Liver (tissue), 3 donors: Measurements from ENCODE around the gene COL21A1.

Experiments used
- CTCF ChIP-seq: fragments of 150-350 bp; IDR thresholded peaks from 2 replicates; pipeline ENCODE4 v1.5.1; 2017; ENCODE audit warnings: improper control_type of control experiment, low read depth, low read length; ENCODE audit not compliant: missing input control
- EGR1 ChIP-seq, 2 donors: IDR thresholded peaks; 2 replicates each; pipeline ENCODE4 v1.6.1; 2016 to 2018; ENCODE audit warnings: antibody characterized with exemption in 2 of 2, low read depth in 2 of 2
- FOXA1 ChIP-seq: IDR thresholded peaks from 2 replicates; pipeline ENCODE4 v1.6.1; 2016; ENCODE audit warnings: antibody characterized with exemption
- FOXA2 ChIP-seq: IDR thresholded peaks from 2 replicates; pipeline ENCODE4 v1.6.1; 2016; ENCODE audit warnings: antibody characterized with exemption
- GABPA ChIP-seq, 2 donors: IDR thresholded peaks in 1 of 2; conservative IDR thresholded peaks in 1 of 2; 2 replicates each; pipeline ENCODE4 v1.6.1; 2016; ENCODE audit warnings: antibody characterized with exemption in 2 of 2, mild to moderate bottlenecking in 1 of 2, moderate library complexity in 1 of 2
- JUND ChIP-seq, 2 donors: IDR thresholded peaks; 2 replicates each; pipeline ENCODE4 v1.6.1; 2016; ENCODE audit warnings: antibody characterized with exemption in 2 of 2
- MAX ChIP-seq: IDR thresholded peaks from 2 replicates; pipeline ENCODE4 v1.6.1; 2016; ENCODE audit warnings: antibody characterized with exemption
- RAD21 ChIP-seq, 2 donors: IDR thresholded peaks; 2 replicates each; pipeline ENCODE4 v1.6.1; 2016; ENCODE audit warnings: antibody characterized with exemption in 2 of 2, mild to moderate bottlenecking in 2 of 2
- RXRA ChIP-seq, 2 donors: IDR thresholded peaks; 2 replicates each; pipeline ENCODE4 v1.6.1; 2017 to 2018; ENCODE audit warnings: antibody characterized with exemption in 2 of 2, mild to moderate bottlenecking in 1 of 2
- TAF1 ChIP-seq: conservative IDR thresholded peaks from 2 replicates; pipeline ENCODE4 v1.6.1; 2016; ENCODE audit warnings: antibody characterized with exemption, mild to moderate bottlenecking
- YY1 ChIP-seq: IDR thresholded peaks from 2 replicates; pipeline ENCODE4 v1.6.1; 2016; ENCODE audit warnings: antibody characterized with exemption, mild to moderate bottlenecking
- TF ChIP-seq, protein P1 (sequence below): IDR thresholded peaks from 2 replicates; pipeline ENCODE4 v1.6.1; 2016; ENCODE audit warnings: antibody characterized with exemption, mild to moderate bottlenecking
- TF ChIP-seq, protein P2 (sequence below): IDR thresholded peaks from 2 replicates; pipeline ENCODE4 v1.6.1; 2016; ENCODE audit warnings: antibody characterized with exemption
- TF ChIP-seq, protein P3 (sequence below): IDR thresholded peaks from 2 replicates; pipeline ENCODE4 v1.6.1; 2016; ENCODE audit warnings: antibody characterized with exemption
- donor health status: healthy.
- donor health status: healthy.

GRCh38 chr6:56231827-56232226, 15.6 kb downstream of the COL21A1 start:
- TF ChIP-seq FOXA2, result no peak
- TF ChIP-seq RAD21 (IDR thresholded peaks at IDR 0.05), result no peak
- no peak for TF ChIP-seq CTCF
- TF ChIP-seq, protein P1, sequence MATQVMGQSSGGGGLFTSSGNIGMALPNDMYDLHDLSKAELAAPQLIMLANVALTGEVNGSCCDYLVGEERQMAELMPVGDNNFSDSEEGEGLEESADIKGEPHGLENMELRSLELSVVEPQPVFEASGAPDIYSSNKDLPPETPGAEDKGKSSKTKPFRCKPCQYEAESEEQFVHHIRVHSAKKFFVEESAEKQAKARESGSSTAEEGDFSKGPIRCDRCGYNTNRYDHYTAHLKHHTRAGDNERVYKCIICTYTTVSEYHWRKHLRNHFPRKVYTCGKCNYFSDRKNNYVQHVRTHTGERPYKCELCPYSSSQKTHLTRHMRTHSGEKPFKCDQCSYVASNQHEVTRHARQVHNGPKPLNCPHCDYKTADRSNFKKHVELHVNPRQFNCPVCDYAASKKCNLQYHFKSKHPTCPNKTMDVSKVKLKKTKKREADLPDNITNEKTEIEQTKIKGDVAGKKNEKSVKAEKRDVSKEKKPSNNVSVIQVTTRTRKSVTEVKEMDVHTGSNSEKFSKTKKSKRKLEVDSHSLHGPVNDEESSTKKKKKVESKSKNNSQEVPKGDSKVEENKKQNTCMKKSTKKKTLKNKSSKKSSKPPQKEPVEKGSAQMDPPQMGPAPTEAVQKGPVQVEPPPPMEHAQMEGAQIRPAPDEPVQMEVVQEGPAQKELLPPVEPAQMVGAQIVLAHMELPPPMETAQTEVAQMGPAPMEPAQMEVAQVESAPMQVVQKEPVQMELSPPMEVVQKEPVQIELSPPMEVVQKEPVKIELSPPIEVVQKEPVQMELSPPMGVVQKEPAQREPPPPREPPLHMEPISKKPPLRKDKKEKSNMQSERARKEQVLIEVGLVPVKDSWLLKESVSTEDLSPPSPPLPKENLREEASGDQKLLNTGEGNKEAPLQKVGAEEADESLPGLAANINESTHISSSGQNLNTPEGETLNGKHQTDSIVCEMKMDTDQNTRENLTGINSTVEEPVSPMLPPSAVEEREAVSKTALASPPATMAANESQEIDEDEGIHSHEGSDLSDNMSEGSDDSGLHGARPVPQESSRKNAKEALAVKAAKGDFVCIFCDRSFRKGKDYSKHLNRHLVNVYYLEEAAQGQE, result no peak
- no peak for TF ChIP-seq RXRA (IDR thresholded peaks at IDR 0.05)
- TF ChIP-seq JUND (IDR thresholded peaks at IDR 0.05), result no peak
- TF ChIP-seq, protein P2, sequence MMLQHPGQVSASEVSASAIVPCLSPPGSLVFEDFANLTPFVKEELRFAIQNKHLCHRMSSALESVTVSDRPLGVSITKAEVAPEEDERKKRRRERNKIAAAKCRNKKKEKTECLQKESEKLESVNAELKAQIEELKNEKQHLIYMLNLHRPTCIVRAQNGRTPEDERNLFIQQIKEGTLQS, result no peak
- TF ChIP-seq MAX, result no peak
- no peak for TF ChIP-seq TAF1
- TF ChIP-seq EGR1 (IDR thresholded peaks at IDR 0.05; ENCODE audit: low read depth in 2 of 2), result no peak
- TF ChIP-seq, protein P3, sequence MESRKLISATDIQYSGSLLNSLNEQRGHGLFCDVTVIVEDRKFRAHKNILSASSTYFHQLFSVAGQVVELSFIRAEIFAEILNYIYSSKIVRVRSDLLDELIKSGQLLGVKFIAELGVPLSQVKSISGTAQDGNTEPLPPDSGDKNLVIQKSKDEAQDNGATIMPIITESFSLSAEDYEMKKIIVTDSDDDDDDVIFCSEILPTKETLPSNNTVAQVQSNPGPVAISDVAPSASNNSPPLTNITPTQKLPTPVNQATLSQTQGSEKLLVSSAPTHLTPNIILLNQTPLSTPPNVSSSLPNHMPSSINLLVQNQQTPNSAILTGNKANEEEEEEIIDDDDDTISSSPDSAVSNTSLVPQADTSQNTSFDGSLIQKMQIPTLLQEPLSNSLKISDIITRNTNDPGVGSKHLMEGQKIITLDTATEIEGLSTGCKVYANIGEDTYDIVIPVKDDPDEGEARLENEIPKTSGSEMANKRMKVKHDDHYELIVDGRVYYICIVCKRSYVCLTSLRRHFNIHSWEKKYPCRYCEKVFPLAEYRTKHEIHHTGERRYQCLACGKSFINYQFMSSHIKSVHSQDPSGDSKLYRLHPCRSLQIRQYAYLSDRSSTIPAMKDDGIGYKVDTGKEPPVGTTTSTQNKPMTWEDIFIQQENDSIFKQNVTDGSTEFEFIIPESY, result no peak
- TF ChIP-seq FOXA1, result no peak
- TF ChIP-seq GABPA (IDR thresholded peaks at IDR 0.05 in 1 of 2, conservative IDR thresholded peaks at IDR 0.05 in 1 of 2), result no peak
- no peak for TF ChIP-seq YY1
